ENCODE data around the gene CARD16. TPM values are rescaled to one million over a fixed set of nuclear protein-coding genes. Genes with fewer than 3 reads are reported as not detected.

The CARD16 gene
- total RNA-seq, 1 experiment from 2014 or later = not detected

GRCh38 chr11:105027678-105028077 is 17.5 kb downstream of the CARD16 start:
- H3K18ac ChIP-seq (ENCODE audit: insufficient read length, low read depth, low read length) = no peak overlapping the region
- Mint-ChIP-seq H3K27ac (no peak overlapping the region), H3K4me1 (no peaks in the 10 kb centered on the region), H3K27me3 (ENCODE audit: low read depth) (no peaks in the 10 kb centered on the region), H3K4me3 (no peak overlapping the region), H3K9me3 (no peaks in the 10 kb centered on the region), H3K36me3 (ENCODE audit: insufficient read depth in 1 of 3, low read depth in 3 of 3) (no peaks in the 10 kb centered on the region)
- no peak overlapping the region for H3K4me2 ChIP-seq (ENCODE audit: insufficient read depth, insufficient read length, low read length)
- H3K56ac ChIP-seq (ENCODE audit: insufficient read length, low read depth, low read length) = no peak overlapping the region
- no peaks in the 10 kb centered on the region for H3K9me3 ChIP-seq (ENCODE audit: control insufficient read depth, low read depth, low read length)
- no peak overlapping the region for H3K23ac ChIP-seq (ENCODE audit: insufficient read length, low read depth, low read length)
- no peak overlapping the region for H3K27ac ChIP-seq (ENCODE audit: insufficient read length, low read depth, low read length)
- H4K20me1 ChIP-seq (ENCODE audit: control insufficient read depth, insufficient read depth, insufficient read length) = no peaks in the 10 kb centered on the region
- no peak for DNase-seq
- no peaks in the 10 kb centered on the region for H3K4me1 ChIP-seq (ENCODE audit: insufficient read depth, low read length)
- no peak overlapping the region for H3T11ph ChIP-seq (ENCODE audit: low read length)
- H4K8ac ChIP-seq (replicated peaks; ENCODE audit: insufficient read length, low read depth, low read length) = no peak overlapping the region
- no peak for TF ChIP-seq CTCF (conservative IDR thresholded peaks at IDR 0.05)
- H2BK20ac ChIP-seq (ENCODE audit: low read depth, low read length, poor library complexity, severe bottlenecking) = no peak overlapping the region
- H3K79me2 ChIP-seq (ENCODE audit: insufficient read depth, low read length) = no peaks in the 10 kb centered on the region
- H3K4ac ChIP-seq (ENCODE audit: low read depth, low read length) = no peak overlapping the region
- H2AFZ ChIP-seq (ENCODE audit: low read length) = no peak overlapping the region
- H3K23me2 ChIP-seq (ENCODE audit: insufficient read length, low read depth, low read length, poor library complexity, severe bottlenecking) = no peaks in the 10 kb centered on the region
- no peak overlapping the region for H4K5ac ChIP-seq (ENCODE audit: insufficient read length, low read depth, low read length)
- no peaks in the 10 kb centered on the region for H3K79me1 ChIP-seq (ENCODE audit: insufficient read depth, low read depth, low read length, poor library complexity, severe bottlenecking)
- no peak overlapping the region for H2BK5ac ChIP-seq (ENCODE audit: insufficient read length, low read length)
- no peak overlapping the region for H2BK15ac ChIP-seq (ENCODE audit: low read depth, low read length)
- H2BK120ac ChIP-seq (ENCODE audit: low read depth, low read length, poor library complexity, severe bottlenecking) = no peak overlapping the region
- no CpG with 5 or more reads among the region's 3 CpGs for WGBS (ENCODE audit: extremely low coverage, insufficient read length, low lambda C conversion rate)
- H2AK5ac ChIP-seq (ENCODE audit: insufficient read length, low read length) = no peak overlapping the region
- no peak overlapping the region for H3K14ac ChIP-seq (ENCODE audit: insufficient read depth, low read length)
- H2BK12ac ChIP-seq (ENCODE audit: insufficient read length, low read depth, low read length) = no peak overlapping the region
- no peaks in the 10 kb centered on the region for H3K27me3 ChIP-seq (ENCODE audit: insufficient read depth, low read length)
- no peak overlapping the region for H4K91ac ChIP-seq (ENCODE audit: insufficient read length, low read depth, low read length)
- H3K9ac ChIP-seq (ENCODE audit: extremely low read depth, insufficient read length, low read length) = no peak overlapping the region

All from H9 (cell line).